AG10803 (cell line): Measurements from ENCODE around the gene HNRNPH3.
A peak's percentile ranks its signal among the peaks of the same experiment; 100 is the strongest.
"Not testable (repeated sequence)": the region's sequence is repeated elsewhere in the genome, so short reads cannot be mapped to it uniquely, and the experiment has no call there.

Experiments used
- DNase-seq: peaks from one replicate; pipeline ENCODE4 v3.0.0; 2010; ENCODE audit warnings: low read depth
- H3K4me3 ChIP-seq: 2 replicates; pipeline ENCODE4 v1.5.1; 2011; ENCODE audit warnings: mild to moderate bottlenecking, low read length, control low read depth
- CTCF ChIP-seq: conservative IDR thresholded peaks from 2 replicates; pipeline ENCODE4 v1.5.1; 2011; ENCODE audit warnings: mild to moderate bottlenecking, low read length, control low read depth, inconsistent platforms

HNRNPH3 gene

GRCh38 chr10:68315582-68315981, 16.3 kb upstream of the HNRNPH3 start:
- DNase-seq: no peak
- TF ChIP-seq CTCF: no peak

GRCh38 chr10:68318331-68319059, 13.4 kb upstream of the HNRNPH3 start:
- DNase-seq: no peak
- no peak for TF ChIP-seq CTCF
- H3K4me3 ChIP-seq: no peak overlapping the region

More at GRCh38 chr10:68315582-68315981, 16.3 kb upstream of the HNRNPH3 start:
- no peak overlapping the region for H3K4me3 ChIP-seq

GRCh38 chr10:68324396-68324795, 7.5 kb upstream of the HNRNPH3 start:
- not testable (repeated sequence) for H3K4me3 ChIP-seq, DNase-seq

GRCh38 chr10:68327889-68328786, 3.7 kb upstream of the HNRNPH3 start:
- DNase-seq: peak; percentile 84
- TF ChIP-seq CTCF: no peak
- H3K4me3 ChIP-seq: peak overlapping the region; percentile 28

DNA sequence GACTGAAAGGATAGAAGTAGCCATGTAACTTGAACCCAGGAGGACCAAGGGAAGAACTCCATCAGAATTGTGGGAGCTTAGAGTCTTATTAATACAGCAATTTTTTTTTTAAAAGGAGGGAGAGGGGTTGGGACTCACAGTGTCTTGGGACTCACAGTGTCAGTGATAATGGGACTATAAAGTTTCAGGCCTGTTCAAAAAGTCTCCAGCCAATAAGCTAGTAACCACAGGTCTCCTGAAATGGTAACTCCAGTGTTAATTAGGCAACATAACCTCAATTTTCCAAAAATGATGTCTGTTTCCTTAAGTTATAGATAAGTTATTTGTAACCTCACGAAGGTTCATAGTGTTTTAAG, 2.4 kb upstream of the HNRNPH3 start:
- H3K4me3 ChIP-seq: no peak overlapping the region; the same call in 1 of the 2 replicates
- no peak for DNase-seq
- TF ChIP-seq CTCF: no peak

- DNase-seq: peak; percentile 20
- no peak for TF ChIP-seq CTCF
- H3K4me3 ChIP-seq: peak overlapping the region; percentile 93
Observed at GRCh38 chr10:68330852-68331454, 911 bp upstream of the HNRNPH3 start.

GRCh38 chr10:68332259-68333057, 594 bp downstream of the HNRNPH3 start, which contains the start of gene PBLD:
Gene PBLD, minus strand, starts transcription at chr10:68332928. Its CDS starts 26,084 bp downstream, at chr10:68306844.
- peak; percentile 61 for TF ChIP-seq CTCF
- H3K4me3 ChIP-seq: peak within 1 kb of the TSS; percentile 93
- peak; percentile 76 for DNase-seq
